Measurements from ENCODE around the gene C11orf91.

The C11orf91 gene

GRCh38 chr11:33674035-33674814, 26.4 kb downstream of the C11orf91 start:
- Histone ChIP-seq H3K4me1 (ENCODE audit: control insufficient read depth, insufficient read depth, low read length) (peaks cover 5% of the 10 kb centered on the region), H3K9ac (ENCODE audit: low read depth, low read length) (no peak overlapping the region), H3K4me3 (ENCODE audit: low read depth, low read length) (no peak overlapping the region), H3K36me3 (ENCODE audit: control insufficient read depth, insufficient read depth, low read length) (no peaks in the 10 kb centered on the region), H3K9me3 (ENCODE audit: control insufficient read depth, insufficient read depth, low read length) (no peaks in the 10 kb centered on the region), H3K27me3 (ENCODE audit: control insufficient read depth, insufficient read depth, low read length) (no peaks in the 10 kb centered on the region)

GRCh38 chr11:33672273-33672672, 28.4 kb downstream of the C11orf91 start:
- no peaks in the 10 kb centered on the region for H3K36me3 ChIP-seq (ENCODE audit: control insufficient read depth, insufficient read depth, low read length)
- no peak overlapping the region for H3K4me3 ChIP-seq (ENCODE audit: low read depth, low read length)
- H3K27me3 ChIP-seq (ENCODE audit: control insufficient read depth, insufficient read depth, low read length): no peaks in the 10 kb centered on the region
- H3K9me3 ChIP-seq (ENCODE audit: control insufficient read depth, insufficient read depth, low read length): no peaks in the 10 kb centered on the region
- peaks cover 18% of the 10 kb centered on the region for H3K4me1 ChIP-seq (ENCODE audit: control insufficient read depth, insufficient read depth, low read length)
- no peak overlapping the region for H3K9ac ChIP-seq (ENCODE audit: low read depth, low read length)

GRCh38 chr11:33670250-33671011, 30.2 kb downstream of the C11orf91 start:
- no peak overlapping the region for H3K9ac ChIP-seq (ENCODE audit: low read depth, low read length)
- no peaks in the 10 kb centered on the region for H3K9me3 ChIP-seq (ENCODE audit: control insufficient read depth, insufficient read depth, low read length)
- H3K27me3 ChIP-seq (ENCODE audit: control insufficient read depth, insufficient read depth, low read length): no peaks in the 10 kb centered on the region
- H3K4me3 ChIP-seq (ENCODE audit: low read depth, low read length): no peak overlapping the region
- H3K36me3 ChIP-seq (ENCODE audit: control insufficient read depth, insufficient read depth, low read length): no peaks in the 10 kb centered on the region
- peaks cover 18% of the 10 kb centered on the region for H3K4me1 ChIP-seq (ENCODE audit: control insufficient read depth, insufficient read depth, low read length)

- Histone ChIP-seq H3K36me3 (ENCODE audit: control insufficient read depth, insufficient read depth, low read length) (no peaks in the 10 kb centered on the region), H3K4me3 (ENCODE audit: low read depth, low read length) (no peak overlapping the region), H3K9ac (ENCODE audit: low read depth, low read length) (no peak overlapping the region)
Observed at GRCh38 chr11:33669598-33670249, 30.9 kb downstream of the C11orf91 start.

GRCh38 chr11:33668951-33669596, 31.6 kb downstream of the C11orf91 start:
- peaks cover 18% of the 10 kb centered on the region for H3K4me1 ChIP-seq (ENCODE audit: control insufficient read depth, insufficient read depth, low read length)
- no peaks in the 10 kb centered on the region for H3K27me3 ChIP-seq (ENCODE audit: control insufficient read depth, insufficient read depth, low read length)
- H3K36me3 ChIP-seq (ENCODE audit: control insufficient read depth, insufficient read depth, low read length): no peaks in the 10 kb centered on the region
- no peak overlapping the region for H3K4me3 ChIP-seq (ENCODE audit: low read depth, low read length)
- no peak overlapping the region for H3K9ac ChIP-seq (ENCODE audit: low read depth, low read length)
- no peaks in the 10 kb centered on the region for H3K9me3 ChIP-seq (ENCODE audit: control insufficient read depth, insufficient read depth, low read length)

More at GRCh38 chr11:33669598-33670249, 30.9 kb downstream of the C11orf91 start:
- Histone ChIP-seq H3K9me3 (ENCODE audit: control insufficient read depth, insufficient read depth, low read length) (no peaks in the 10 kb centered on the region), H3K4me1 (ENCODE audit: control insufficient read depth, insufficient read depth, low read length) (peaks cover 18% of the 10 kb centered on the region), H3K27me3 (ENCODE audit: control insufficient read depth, insufficient read depth, low read length) (no peaks in the 10 kb centered on the region)

GRCh38 chr11:33668468-33668825, 32.2 kb downstream of the C11orf91 start:
- Histone ChIP-seq H3K9ac (ENCODE audit: low read depth, low read length) (no peak overlapping the region), H3K9me3 (ENCODE audit: control insufficient read depth, insufficient read depth, low read length) (no peaks in the 10 kb centered on the region), H3K4me1 (ENCODE audit: control insufficient read depth, insufficient read depth, low read length) (peaks cover 18% of the 10 kb centered on the region), H3K27me3 (ENCODE audit: control insufficient read depth, insufficient read depth, low read length) (no peaks in the 10 kb centered on the region), H3K4me3 (ENCODE audit: low read depth, low read length) (no peak overlapping the region), H3K36me3 (ENCODE audit: control insufficient read depth, insufficient read depth, low read length) (no peaks in the 10 kb centered on the region)

- H3K4me1 ChIP-seq (ENCODE audit: control insufficient read depth, insufficient read depth, low read length): peaks cover 18% of the 10 kb centered on the region
- H3K9me3 ChIP-seq (ENCODE audit: control insufficient read depth, insufficient read depth, low read length): no peaks in the 10 kb centered on the region
- H3K36me3 ChIP-seq (ENCODE audit: control insufficient read depth, insufficient read depth, low read length): no peaks in the 10 kb centered on the region
- H3K9ac ChIP-seq (ENCODE audit: low read depth, low read length): no peak overlapping the region
- H3K27me3 ChIP-seq (ENCODE audit: control insufficient read depth, insufficient read depth, low read length): no peaks in the 10 kb centered on the region
- H3K4me3 ChIP-seq (ENCODE audit: low read depth, low read length): no peak overlapping the region
Observed at GRCh38 chr11:33667819-33668467, 32.7 kb downstream of the C11orf91 start.

GRCh38 chr11:33665350-33666106, 35.1 kb downstream of the C11orf91 start:
- no peaks in the 10 kb centered on the region for H3K27me3 ChIP-seq (ENCODE audit: control insufficient read depth, insufficient read depth, low read length)
- H3K4me3 ChIP-seq (ENCODE audit: low read depth, low read length): no peak overlapping the region
- peaks cover 28% of the 10 kb centered on the region for H3K4me1 ChIP-seq (ENCODE audit: control insufficient read depth, insufficient read depth, low read length)
- no peaks in the 10 kb centered on the region for H3K9me3 ChIP-seq (ENCODE audit: control insufficient read depth, insufficient read depth, low read length)
- H3K36me3 ChIP-seq (ENCODE audit: control insufficient read depth, insufficient read depth, low read length): no peaks in the 10 kb centered on the region
- no peak overlapping the region for H3K9ac ChIP-seq (ENCODE audit: low read depth, low read length)

GRCh38 chr11:33664827-33665226, 35.8 kb downstream of the C11orf91 start:
- H3K27me3 ChIP-seq (ENCODE audit: control insufficient read depth, insufficient read depth, low read length): no peaks in the 10 kb centered on the region
- peaks cover 28% of the 10 kb centered on the region for H3K4me1 ChIP-seq (ENCODE audit: control insufficient read depth, insufficient read depth, low read length)
- H3K9ac ChIP-seq (ENCODE audit: low read depth, low read length): no peak overlapping the region
- H3K9me3 ChIP-seq (ENCODE audit: control insufficient read depth, insufficient read depth, low read length): no peaks in the 10 kb centered on the region
- no peak overlapping the region for H3K4me3 ChIP-seq (ENCODE audit: low read depth, low read length)
- no peaks in the 10 kb centered on the region for H3K36me3 ChIP-seq (ENCODE audit: control insufficient read depth, insufficient read depth, low read length)

GRCh38 chr11:33664166-33664565, 36.5 kb downstream of the C11orf91 start:
- Histone ChIP-seq H3K27me3 (ENCODE audit: control insufficient read depth, insufficient read depth, low read length) (no peaks in the 10 kb centered on the region), H3K4me3 (ENCODE audit: low read depth, low read length) (no peak overlapping the region)

More at GRCh38 chr11:33664166-33664565, 36.5 kb downstream of the C11orf91 start:
- H3K36me3 ChIP-seq (ENCODE audit: control insufficient read depth, insufficient read depth, low read length): no peaks in the 10 kb centered on the region
- H3K9me3 ChIP-seq (ENCODE audit: control insufficient read depth, insufficient read depth, low read length): no peaks in the 10 kb centered on the region
- no peak overlapping the region for H3K9ac ChIP-seq (ENCODE audit: low read depth, low read length)
- peaks cover 23% of the 10 kb centered on the region for H3K4me1 ChIP-seq (ENCODE audit: control insufficient read depth, insufficient read depth, low read length)

Measured in iPS-15b (cell line).